ENCODE data around the gene DVL3. TPM values are rescaled to one million over a fixed set of nuclear protein-coding genes. Genes with fewer than 3 reads are reported as not detected.

The DVL3 gene
- total and polyA plus RNA-seq, 2 donors from 2014 or later = 30.3 to 57.4 TPM

DNA sequence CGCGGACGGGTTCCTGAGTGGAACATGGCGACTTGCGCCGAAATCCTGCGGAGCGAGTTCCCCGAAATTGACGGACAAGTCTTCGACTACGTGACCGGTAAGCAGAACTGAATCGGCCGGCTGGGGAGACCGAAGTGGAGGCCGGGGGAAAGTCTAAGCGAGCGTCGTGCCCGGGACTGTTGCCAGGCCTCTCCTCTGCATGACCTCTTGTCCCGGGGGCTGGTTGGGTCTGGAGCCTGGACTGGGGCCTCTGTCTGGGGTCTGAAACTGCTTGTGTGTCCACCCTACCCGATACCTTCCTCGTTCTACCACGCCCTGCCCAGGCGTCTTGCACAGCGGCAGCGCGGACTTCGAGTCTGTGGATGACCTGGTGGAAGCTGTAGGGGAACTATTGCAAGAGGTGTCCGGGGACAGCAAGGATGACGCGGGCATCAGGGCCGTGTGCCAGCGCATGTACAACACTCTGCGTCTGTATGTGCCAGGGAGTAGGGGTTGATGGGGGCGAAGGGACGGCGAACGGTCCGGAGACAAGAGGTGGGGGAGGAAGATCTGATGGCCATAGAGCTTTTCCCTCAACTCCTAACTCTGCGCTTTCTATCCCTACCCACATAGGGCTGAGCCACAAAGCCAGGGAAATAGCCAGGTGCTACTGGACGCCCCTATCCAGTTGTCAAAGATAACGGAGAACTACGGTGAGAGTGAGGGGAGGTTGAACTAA is 31.2 kb downstream of the DVL3 start, which contains the start of gene ABCF3:
Gene ABCF3, plus strand, starts transcription at position 16 of the 718 bp plus-strand sequence. Its CDS starts 9 bp downstream, at position 25.
- Histone ChIP-seq H3K9ac (ENCODE audit: low read length in 3 of 3) (peak within 1 kb of the TSS; percentile 87 to 93 (median 88)), H3K27me3 (ENCODE audit: control insufficient read depth, insufficient read depth, low read length) (no peaks in the 10 kb centered on the region), H3K9me3 (ENCODE audit: control insufficient read depth in 2 of 3, insufficient read depth in 1 of 3, low read length in 3 of 3) (no peaks in the 10 kb centered on the region), H3K36me3 (ENCODE audit: control insufficient read depth in 2 of 3, insufficient read depth in 3 of 3, low read length in 3 of 3) (peaks cover 12 to 63% (median 50%) of the 10 kb centered on the region in 3 donors), H3K4me1 (ENCODE audit: control insufficient read depth in 2 of 3, insufficient read depth in 2 of 3, low read depth in 1 of 3, low read length in 3 of 3) (peaks cover 0 to 13% (median 3%) of the 10 kb centered on the region in 3 donors), H3K27ac (ENCODE audit: low read depth in 2 of 2, low read length in 2 of 2) (peak within 1 kb of the TSS; percentile 64 to 81), H3K4me3 (ENCODE audit: low read length in 3 of 3) (peak within 1 kb of the TSS; percentile 93 to 98 (median 95))
- TF ChIP-seq, protein P1, sequence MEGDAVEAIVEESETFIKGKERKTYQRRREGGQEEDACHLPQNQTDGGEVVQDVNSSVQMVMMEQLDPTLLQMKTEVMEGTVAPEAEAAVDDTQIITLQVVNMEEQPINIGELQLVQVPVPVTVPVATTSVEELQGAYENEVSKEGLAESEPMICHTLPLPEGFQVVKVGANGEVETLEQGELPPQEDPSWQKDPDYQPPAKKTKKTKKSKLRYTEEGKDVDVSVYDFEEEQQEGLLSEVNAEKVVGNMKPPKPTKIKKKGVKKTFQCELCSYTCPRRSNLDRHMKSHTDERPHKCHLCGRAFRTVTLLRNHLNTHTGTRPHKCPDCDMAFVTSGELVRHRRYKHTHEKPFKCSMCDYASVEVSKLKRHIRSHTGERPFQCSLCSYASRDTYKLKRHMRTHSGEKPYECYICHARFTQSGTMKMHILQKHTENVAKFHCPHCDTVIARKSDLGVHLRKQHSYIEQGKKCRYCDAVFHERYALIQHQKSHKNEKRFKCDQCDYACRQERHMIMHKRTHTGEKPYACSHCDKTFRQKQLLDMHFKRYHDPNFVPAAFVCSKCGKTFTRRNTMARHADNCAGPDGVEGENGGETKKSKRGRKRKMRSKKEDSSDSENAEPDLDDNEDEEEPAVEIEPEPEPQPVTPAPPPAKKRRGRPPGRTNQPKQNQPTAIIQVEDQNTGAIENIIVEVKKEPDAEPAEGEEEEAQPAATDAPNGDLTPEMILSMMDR (IDR thresholded peaks at IDR 0.05; ENCODE audit: borderline replicate concordance, extremely low read depth, insufficient read depth) = no peak
- FAIRE-seq = no peak
- peak in 1 of 5 donors; percentile 83 for DNase-seq
- intact Hi-C loops (cut with DNase I) = no loop called here

DNA sequence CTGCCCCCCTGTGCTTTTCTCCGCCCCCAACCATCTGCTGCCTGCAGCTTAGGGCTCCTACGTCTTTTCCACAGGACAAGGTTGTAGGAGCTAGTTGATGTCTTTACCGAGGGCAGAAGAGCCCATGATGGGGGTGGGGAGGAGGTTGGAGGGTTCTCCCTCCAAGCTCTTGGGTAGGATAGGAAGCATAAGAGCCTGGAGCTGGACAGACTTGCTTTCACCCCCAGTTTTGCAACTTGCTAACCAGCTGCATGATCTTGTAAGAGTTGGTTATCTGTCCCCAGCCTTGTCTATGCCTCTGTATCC is 31.7 kb downstream of the DVL3 start:
- Histone ChIP-seq H3K27me3 (ENCODE audit: control insufficient read depth, insufficient read depth, low read length) (no peaks in the 10 kb centered on the region), H3K4me3 (ENCODE audit: low read length in 3 of 3) (peak overlapping the region; percentile 93 to 98 (median 95)), H3K27ac (ENCODE audit: low read depth in 2 of 2, low read length in 2 of 2) (no peak overlapping the region), H3K9ac (ENCODE audit: low read length in 3 of 3) (peak overlapping the region; percentile 87 to 93 (median 88)), H3K4me1 (ENCODE audit: control insufficient read depth in 2 of 3, insufficient read depth in 2 of 3, low read depth in 1 of 3, low read length in 3 of 3) (peaks cover 0 to 13% (median 3%) of the 10 kb centered on the region in 3 donors), H3K9me3 (ENCODE audit: control insufficient read depth in 2 of 3, insufficient read depth in 1 of 3, low read length in 3 of 3) (no peaks in the 10 kb centered on the region), H3K36me3 (ENCODE audit: control insufficient read depth in 2 of 3, insufficient read depth in 3 of 3, low read length in 3 of 3) (peaks cover 7 to 60% (median 46%) of the 10 kb centered on the region in 3 donors)
- no peak for FAIRE-seq
- no peak for DNase-seq
- intact Hi-C loops (cut with DNase I) = no loop called here
- TF ChIP-seq, protein P1 (IDR thresholded peaks at IDR 0.05; ENCODE audit: borderline replicate concordance, extremely low read depth, insufficient read depth) = no peak

DNA sequence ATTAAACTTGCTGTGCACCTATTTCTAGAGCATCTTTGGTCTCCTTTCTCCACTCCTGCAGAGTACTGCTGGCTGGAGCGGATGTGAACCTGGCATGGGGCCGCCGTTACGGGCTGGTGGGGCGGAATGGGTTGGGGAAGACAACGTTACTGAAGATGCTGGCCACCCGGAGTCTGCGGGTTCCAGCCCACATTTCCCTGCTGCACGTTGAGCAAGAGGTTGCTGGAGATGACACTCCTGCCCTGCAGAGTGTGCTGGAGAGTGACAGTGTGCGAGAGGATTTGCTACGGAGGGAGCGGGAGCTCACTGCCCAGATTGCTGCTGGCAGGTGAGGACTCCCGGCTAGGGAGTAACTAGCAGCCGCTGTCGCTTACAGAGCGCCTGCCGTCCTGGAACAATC is 32.9 kb downstream of the DVL3 start:
- H3K4me1 ChIP-seq (ENCODE audit: control insufficient read depth in 2 of 3, insufficient read depth in 2 of 3, low read depth in 1 of 3, low read length in 3 of 3) = peaks cover 0 to 13% (median 3%) of the 10 kb centered on the region in 3 donors
- H3K36me3 ChIP-seq (ENCODE audit: control insufficient read depth in 2 of 3, insufficient read depth in 3 of 3, low read length in 3 of 3) = peaks cover 8 to 60% (median 46%) of the 10 kb centered on the region in 3 donors
- no peak overlapping the region for H3K9ac ChIP-seq (ENCODE audit: low read length in 3 of 3)
- no peaks in the 10 kb centered on the region for H3K9me3 ChIP-seq (ENCODE audit: control insufficient read depth in 2 of 3, insufficient read depth in 1 of 3, low read length in 3 of 3)
- H3K4me3 ChIP-seq (ENCODE audit: low read length in 3 of 3) = no peak overlapping the region
- TF ChIP-seq, protein P1 (IDR thresholded peaks at IDR 0.05; ENCODE audit: borderline replicate concordance, extremely low read depth, insufficient read depth) = no peak
- intact Hi-C loops (cut with DNase I) = no loop called here
- DNase-seq (no peak), FAIRE-seq (no peak)
- H3K27me3 ChIP-seq (ENCODE audit: control insufficient read depth, insufficient read depth, low read length) = no peaks in the 10 kb centered on the region
- no peak overlapping the region for H3K27ac ChIP-seq (ENCODE audit: low read depth in 2 of 2, low read length in 2 of 2)

Data from kidney (tissue), 14 donors.